H1 (cell line): ENCODE data around the gene RNASE12. TPM values are rescaled to one million over a fixed set of nuclear protein-coding genes. Genes with fewer than 3 reads are reported as not detected.

ENCODE experiments used
- CTCF ChIA-PET: fragments of 300-600 bp; sonication (Branson Sonifier 250); formaldehyde crosslinking; loops from one replicate; lab custom pipeline; 2021; ENCODE audit not compliant: partially characterized antibody; lab: Charles Lee
- POLR2A ChIA-PET: fragments of 300-600 bp; sonication (Branson Sonifier 250); formaldehyde crosslinking; loops from one replicate; lab custom pipeline; 2021; ENCODE audit warnings: inconsistent platforms; ENCODE audit not compliant: partially characterized antibody; lab: Charles Lee
- DNase-seq, 2 experiments: peaks; one replicate each; pipeline versions ENCODE4 v3.0.0 to v3.0.0-alpha.2; 2010 to 2022; ENCODE audit warnings: low spot score in 2 of 2, low read depth in 1 of 2, mixed read lengths in 1 of 2
- FAIRE-seq: peaks from 2 replicates; lab custom pipeline; 2011; peaks lifted over from hg19 to GRCh38; lab: Jason Lieb, UNC
- H2AFZ ChIP-seq: 2 replicates; pipeline ENCODE4 v1.8.1; 2012; ENCODE audit warnings: low read length, inconsistent platforms
- H2AK5ac ChIP-seq: 2 replicates; pipeline ENCODE4 v1.6.1; 2013; ENCODE audit warnings: low read depth, low read length
- H2BK120ac ChIP-seq: replicated peaks from 2 replicates; pipeline ENCODE3; 2013; ENCODE audit warnings: low read depth, low read length, inconsistent platforms
- H2BK12ac ChIP-seq: 2 replicates; pipeline ENCODE4 v1.6.1; 2013; ENCODE audit warnings: low read depth, low read length
- H2BK15ac ChIP-seq: 2 replicates; pipeline ENCODE4 v1.6.1; 2013; ENCODE audit warnings: low read length
- H2BK20ac ChIP-seq: 2 replicates; pipeline ENCODE4 v1.6.1; 2013; ENCODE audit warnings: low read length
- H2BK5ac ChIP-seq: 2 replicates; pipeline ENCODE4 v1.6.1; 2013; ENCODE audit warnings: low read depth, low read length
- H3K14ac ChIP-seq: 2 replicates; pipeline ENCODE4 v1.6.1; 2013; ENCODE audit warnings: inconsistent platforms; ENCODE audit not compliant: insufficient read length
- H3K18ac ChIP-seq: 2 replicates; pipeline ENCODE4 v1.6.1; 2013; ENCODE audit warnings: low read length; ENCODE audit errors: extremely low read depth
- H3K23ac ChIP-seq: 2 replicates; pipeline ENCODE4 v1.6.1; 2013; ENCODE audit warnings: inconsistent platforms; ENCODE audit not compliant: insufficient read length
- H3K23me2 ChIP-seq: 2 replicates; pipeline ENCODE4 v1.6.1; 2013; ENCODE audit warnings: low read depth, low read length
- H3K27ac ChIP-seq: 2 replicates; pipeline ENCODE4 v1.6.1; 2011; ENCODE audit warnings: low read depth, low read length, inconsistent platforms
- H3K27me3 ChIP-seq, 4 experiments: replicated peaks in 1 of 4; 1 replicate in 1 of 4; 2 replicates in 3 of 4; pipeline versions ENCODE4 v1.6.1 to v1.8.1; 2011 to 2013; ENCODE audit warnings: low read length in 3 of 4, mild to moderate bottlenecking in 3 of 4, inconsistent platforms in 2 of 4, mixed read lengths in 2 of 4, moderate library complexity in 1 of 4; ENCODE audit not compliant: control insufficient read depth in 3 of 4, insufficient read depth in 3 of 4; ENCODE audit errors: extremely low read depth in 1 of 4
- H3K36me3 ChIP-seq, 4 experiments: 2 replicates each; pipeline versions ENCODE4 v1.6.1 to v1.8.1; 2011 to 2013; ENCODE audit warnings: mild to moderate bottlenecking in 4 of 4, low read length in 3 of 4, moderate library complexity in 2 of 4, control low read depth in 1 of 4, inconsistent platforms in 1 of 4; ENCODE audit not compliant: insufficient read depth in 4 of 4, control insufficient read depth in 2 of 4
- H3K4ac ChIP-seq: replicated peaks from 2 replicates; pipeline ENCODE3; 2013; ENCODE audit warnings: low read length, low read depth, mixed read lengths, inconsistent platforms; ENCODE audit not compliant: insufficient read length
- H3K4me1 ChIP-seq, 4 experiments: replicated peaks in 1 of 4; 1 replicate in 1 of 4; 2 replicates in 3 of 4; pipeline versions ENCODE4 v1.6.1 to v1.8.1; 2011 to 2013; ENCODE audit warnings: low read length in 3 of 4, inconsistent platforms in 2 of 4, mixed read lengths in 1 of 4; ENCODE audit not compliant: insufficient read depth in 4 of 4, control insufficient read depth in 3 of 4
- H3K4me2 ChIP-seq, 2 experiments: 2 replicates each; pipeline versions ENCODE4 v1.6.1 to v1.8.1; 2011 to 2013; ENCODE audit warnings: low read depth in 2 of 2, low read length in 2 of 2, control low read depth in 1 of 2, inconsistent platforms in 1 of 2, mild to moderate bottlenecking in 1 of 2; ENCODE audit not compliant: insufficient read depth in 1 of 2
- H3K4me3 ChIP-seq, 4 experiments: fragments of 200-600, 300-600 bp in 1 of 4; sonication (generic), shearing (Covaris generic), sonication (Bioruptor Twin) in 1 of 4; 2 replicates each; pipeline versions ENCODE4 v1.5.1 to v1.8.1; 2011 to 2016; ENCODE audit warnings: low read length in 4 of 4, low read depth in 3 of 4, control low read depth in 2 of 4, inconsistent platforms in 2 of 4, mild to moderate bottlenecking in 2 of 4, mixed read lengths in 1 of 4, moderate library complexity in 1 of 4; ENCODE audit not compliant: insufficient read depth in 2 of 4; ENCODE audit errors: extremely low read depth in 1 of 4
- H3K56ac ChIP-seq: replicated peaks from 2 replicates; pipeline ENCODE3; 2013; ENCODE audit warnings: low read depth, mild to moderate bottlenecking, mixed read lengths, low read length, inconsistent platforms; ENCODE audit not compliant: insufficient read length
- H3K79me1 ChIP-seq: 2 replicates; pipeline ENCODE4 v1.6.1; 2013; ENCODE audit warnings: low read depth, low read length, control low read depth
- H3K79me2 ChIP-seq, 2 experiments: 2 replicates each; pipeline versions ENCODE4 v1.6.1 to v1.8.1; 2012 to 2013; ENCODE audit warnings: low read length in 2 of 2, mild to moderate bottlenecking in 2 of 2, inconsistent platforms in 1 of 2; ENCODE audit not compliant: insufficient read depth in 2 of 2, control insufficient read depth in 1 of 2
- H3K9ac ChIP-seq, 4 experiments: replicated peaks in 1 of 4; 1 replicate in 1 of 4; 2 replicates in 3 of 4; pipeline versions ENCODE4 v1.6.1 to v1.8.1; 2011 to 2013; ENCODE audit warnings: low read depth in 3 of 4, low read length in 3 of 4, control low read depth in 2 of 4, mild to moderate bottlenecking in 2 of 4, moderate library complexity in 2 of 4, inconsistent platforms in 1 of 4; ENCODE audit errors: extremely low read depth in 1 of 4
- H3K9me3 ChIP-seq, 2 experiments: 2 replicates each; pipeline versions ENCODE4 v1.6.1 to v1.8.1; 2012 to 2013; ENCODE audit warnings: mild to moderate bottlenecking in 2 of 2, moderate library complexity in 2 of 2, control low read depth in 1 of 2, inconsistent platforms in 1 of 2, low read depth in 1 of 2, low read length in 1 of 2, mixed read lengths in 1 of 2; ENCODE audit not compliant: insufficient read depth in 2 of 2
- H4K20me1 ChIP-seq, 2 experiments: replicated peaks in 1 of 2; 2 replicates each; pipeline versions ENCODE3 to v1.8.1; 2011 to 2013; ENCODE audit warnings: inconsistent platforms in 2 of 2, low read length in 2 of 2, mild to moderate bottlenecking in 1 of 2; ENCODE audit not compliant: insufficient read depth in 2 of 2, control insufficient read depth in 1 of 2
- H4K5ac ChIP-seq: 2 replicates; pipeline ENCODE4 v1.6.1; 2013; ENCODE audit warnings: low read length, low read depth, mixed read lengths, inconsistent platforms; ENCODE audit not compliant: insufficient read length
- H4K8ac ChIP-seq: 2 replicates; pipeline ENCODE4 v1.8.0; 2013; ENCODE audit warnings: mild to moderate bottlenecking, moderate library complexity, low read length, inconsistent platforms; ENCODE audit not compliant: insufficient read depth; ENCODE audit errors: extremely low read depth
- H4K91ac ChIP-seq: replicated peaks from 2 replicates; pipeline ENCODE3; 2013; ENCODE audit warnings: low read length, mixed read lengths, inconsistent platforms; ENCODE audit not compliant: insufficient read length
- E2F6 ChIP-seq: IDR thresholded peaks from 2 replicates; pipeline ENCODE4 v1.6.1; 2012; ENCODE audit warnings: inconsistent platforms
- KDM5A ChIP-seq: fragments of 200-600 bp; IDR thresholded peaks from 2 replicates; pipeline ENCODE4 v1.7.1; 2012; ENCODE audit warnings: mild to moderate bottlenecking, low read length, inconsistent platforms, mixed read lengths
- RFX5 ChIP-seq: IDR thresholded peaks from 2 replicates; pipeline ENCODE4 v1.6.1; 2011; ENCODE audit warnings: low read depth, low read length, improper control_type of control experiment, borderline replicate concordance
- SIN3A ChIP-seq, 2 experiments: IDR thresholded peaks in 1 of 2; conservative IDR thresholded peaks in 1 of 2; 2 replicates each; pipeline ENCODE4 v1.6.1; 2011 to 2012; ENCODE audit warnings: low read length in 2 of 2, improper control_type of control experiment in 1 of 2, low read depth in 1 of 2, mild to moderate bottlenecking in 1 of 2
- WGBS, 2 experiments: shearing (Covaris generic) in 1 of 2; methylation state at CpG; one replicate each; pipeline versions ENCODE4 v1.1.6 to v1.1.7; 2013 to 2015; ENCODE audit warnings: low lambda C conversion rate in 2 of 2, mixed read lengths in 2 of 2, inconsistent platforms in 1 of 2, low coverage in 1 of 2, missing lambda C conversion rate in 1 of 2; ENCODE audit not compliant: insufficient replicate concordance in 2 of 2, insufficient coverage in 1 of 2, insufficient read length in 1 of 2; ENCODE audit errors: extremely low coverage in 1 of 2, missing lambda C conversion rate in 1 of 2; 5-methylcytosine and 5-hydroxymethylcytosine counted together
- polyA plus RNA-seq, 7 experiments: library from polyadenylated mRNA; depleted of rRNA in 3 of 7; stranded (reverse) in 5 of 7; unstranded in 2 of 7; fragments of >200 nt in 5 of 7; fragments of 200-250 nt in 2 of 7; gene quantifications; 1 replicate in 5 of 7; 2 replicates in 1 of 7; 4 replicates in 1 of 7; pipeline versions ENCODE4 v1.2.1 to v1.2.3, GENCODE V29; 2011 to 2013; ENCODE audit warnings: missing spikeins in 2 of 7, mixed read lengths in 2 of 7
- total RNA-seq: library from RNA; stranded (reverse); fragmentation: NEBNext Ultra II Directional; extraction: Animal tissue kit (Norgen Biotek cat#: 25700); gene quantifications from 2 replicates; pipeline ENCODE4 v1.2.1, GENCODE V29; 2021

Gene RNASE12
- total and polyA plus RNA-seq, 2 of the 8 experiments (the other 6 are each of a cell fraction or from before 2014, with no cell fraction given) = not detected

- no peak overlapping the region for H4K8ac ChIP-seq
- CTCF ChIA-PET = no interaction called here
- H3K18ac ChIP-seq = no peak overlapping the region
- no peak overlapping the region for H2BK20ac ChIP-seq
- no peak overlapping the region for H2BK12ac ChIP-seq
- H3K27ac ChIP-seq = no peak overlapping the region
- H3K23me2 ChIP-seq = peaks cover 37% of the 10 kb centered on the region
- no peak overlapping the region for H4K5ac ChIP-seq
- H2BK15ac ChIP-seq = no peak overlapping the region
- 57% methylated on average over 5 of the region's 5 CpGs; no CpG with 5 or more reads in 1 of the 2 experiments for WGBS, 2 experiments
- no peak overlapping the region for H3K14ac ChIP-seq
- no peaks in the 10 kb centered on the region for H3K79me1 ChIP-seq
- no peak overlapping the region for H4K91ac ChIP-seq
- H3K36me3 ChIP-seq = no peaks in the 10 kb centered on the region
- H3K4ac ChIP-seq = no peak overlapping the region
- H3K4me1 ChIP-seq = peaks cover 0 to 10% (median 1%) of the 10 kb centered on the region in 4 experiments; a peak in 2 of 7 replicates
- FAIRE-seq = no peak
- H2BK120ac ChIP-seq = no peak overlapping the region
- peaks cover 0 to 27% (median 17%) of the 10 kb centered on the region in 4 experiments; a peak in 6 of 7 replicates for H3K27me3 ChIP-seq
- H3K9me3 ChIP-seq = no peaks in the 10 kb centered on the region
- H3K23ac ChIP-seq = no peak overlapping the region
- TF ChIP-seq RFX5 (no peak), SIN3A (conservative IDR thresholded peaks at IDR 0.05 in 1 of 2, IDR thresholded peaks at IDR 0.05 in 1 of 2; ENCODE audit: low read depth in 1 of 2, low read length in 2 of 2) (no peak), KDM5A (no peak), E2F6 (no peak)
- TF ChIP-seq, all 59 proteins: peak for 0
- H3K79me2 ChIP-seq = no peaks in the 10 kb centered on the region
- H3K9ac ChIP-seq = no peak overlapping the region
- no peak overlapping the region for H3K56ac ChIP-seq
- H3K4me3 ChIP-seq = peak overlapping the region in 2 of 4 experiments; percentile 24 to 75; a peak in 4 of 8 replicates
- H3K4me2 ChIP-seq = peak overlapping the region; percentile 63 to 95
- no peak overlapping the region for H2AK5ac ChIP-seq
- POLR2A ChIA-PET = interaction anchor here (1.4 kb wide), 1 partner anchor 158 kb away, joined by 4 read pairs; the partner anchor contains the start of gene PNP
- no peaks in the 10 kb centered on the region for H4K20me1 ChIP-seq
- H2BK5ac ChIP-seq = no peak overlapping the region
- no peak overlapping the region; the same call in 1 of the 2 replicates for H2AFZ ChIP-seq
- no peak for DNase-seq
Observed at GRCh38 chr14:20627346-20628027, 36.3 kb upstream of the RNASE12 start.
